GM12892 (cell line): Measurements from ENCODE around the gene TAS1R3.

Experiments
- POLR2A ChIP-seq: IDR thresholded peaks from 2 replicates; pipeline ENCODE4 v1.6.1; 2011; ENCODE audit warnings: low read depth, low read length, control low read depth
- TAF1 ChIP-seq: IDR thresholded peaks from 2 replicates; pipeline ENCODE4 v1.6.1; 2011; ENCODE audit warnings: low read depth, mild to moderate bottlenecking, control low read depth, low read length, borderline replicate concordance

DNA sequence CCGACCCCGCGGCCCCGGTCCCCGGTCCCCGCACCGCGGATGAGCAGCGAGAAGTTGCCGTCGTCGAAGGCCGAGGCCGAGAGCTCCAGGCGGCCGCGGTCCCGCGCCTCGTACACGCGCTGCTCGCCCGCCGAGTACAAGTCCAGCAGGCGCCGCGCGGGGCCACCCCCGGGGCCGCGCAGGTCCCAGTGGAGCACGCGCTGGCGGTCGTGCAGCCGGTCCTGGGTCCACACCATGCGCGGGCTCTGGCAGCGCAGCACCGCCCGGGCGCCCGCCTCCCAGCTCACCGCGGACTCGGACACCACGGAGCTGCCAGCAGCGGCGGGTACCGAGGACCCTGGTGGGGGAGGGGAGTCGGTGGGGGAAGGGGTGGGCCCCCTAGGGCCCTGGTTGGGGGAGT, 24.3 kb downstream of the TAS1R3 start:
- TF ChIP-seq POLR2A (no peak), TAF1 (no peak)
